GM12872 (cell line): ENCODE data around the gene TANGO6.

ENCODE experiments used
- CTCF ChIP-seq: IDR thresholded peaks from 3 replicates; pipeline ENCODE4 v1.5.1; 2011; ENCODE audit warnings: low read depth, mild to moderate bottlenecking, low read length, moderate library complexity; ENCODE audit not compliant: insufficient read depth

Gene TANGO6

DNA sequence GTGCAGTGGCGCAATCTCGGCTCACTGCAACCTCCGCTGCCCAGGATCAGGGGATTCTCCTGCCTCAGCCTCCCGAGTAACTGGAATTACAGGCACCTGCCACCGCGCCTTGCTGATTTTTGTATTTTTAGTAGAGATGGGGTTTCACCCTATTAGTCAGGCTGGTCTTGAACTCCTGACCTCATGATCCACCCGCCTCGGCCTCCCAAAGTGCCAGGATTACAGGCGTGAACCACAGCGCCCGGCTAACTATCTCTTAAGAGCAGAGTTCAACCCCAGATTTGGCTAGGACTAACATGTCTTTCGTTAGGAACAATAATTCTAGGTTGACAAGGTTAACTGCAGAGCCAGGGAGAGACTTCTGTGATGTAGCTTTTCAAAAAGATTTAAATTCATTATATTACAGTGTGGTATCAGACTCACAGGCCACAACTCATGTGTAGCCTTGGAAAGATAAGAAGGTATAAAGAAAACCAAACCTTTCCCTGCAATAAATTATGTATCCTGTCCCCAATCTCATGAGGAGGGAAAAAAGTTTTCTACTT, 284.7 kb downstream of the TANGO6 start:
- no peak for TF ChIP-seq CTCF

DNA sequence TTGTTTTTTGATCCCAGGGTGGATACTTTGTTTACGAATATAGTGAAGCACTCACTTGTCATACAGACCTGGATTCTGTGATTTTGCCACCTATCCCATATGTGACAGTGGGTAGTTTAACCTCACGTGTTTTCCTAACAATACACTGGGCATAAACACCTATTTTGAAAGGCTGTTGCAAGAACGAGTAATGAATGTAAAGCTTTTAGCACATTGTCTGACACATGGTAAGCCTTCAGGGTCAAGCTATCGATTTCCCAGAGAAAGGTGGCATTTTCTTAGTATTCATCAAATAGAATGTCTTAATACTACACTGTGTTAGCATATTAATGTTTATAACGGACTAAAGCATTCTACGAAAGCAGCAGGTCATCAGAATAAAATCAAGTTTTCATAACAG, 287.1 kb downstream of the TANGO6 start:
- TF ChIP-seq CTCF = no peak

GRCh38 chr16:69131167-69131838, 288.0 kb downstream of the TANGO6 start:
- TF ChIP-seq CTCF = no peak

GRCh38 chr16:69131839-69132423, 288.6 kb downstream of the TANGO6 start:
- TF ChIP-seq CTCF = no peak

- no peak for TF ChIP-seq CTCF
Observed at GRCh38 chr16:69132424-69133252, 289.3 kb downstream of the TANGO6 start, which contains the start of the genes CHTF8 and UTP4. TSS of gene CHTF8 (minus strand) at chr16:69132588. CDS start at chr16:69121458, 11,130 bp downstream. TSS of gene UTP4 (plus strand) at chr16:69132649. CDS start at chr16:69133460, 811 bp downstream.

- TF ChIP-seq CTCF = no peak
Observed at GRCh38 chr16:69133373-69133954, 290.1 kb downstream of the TANGO6 start.
